ENCODE measurements around the gene CASP8AP2.

DNA sequence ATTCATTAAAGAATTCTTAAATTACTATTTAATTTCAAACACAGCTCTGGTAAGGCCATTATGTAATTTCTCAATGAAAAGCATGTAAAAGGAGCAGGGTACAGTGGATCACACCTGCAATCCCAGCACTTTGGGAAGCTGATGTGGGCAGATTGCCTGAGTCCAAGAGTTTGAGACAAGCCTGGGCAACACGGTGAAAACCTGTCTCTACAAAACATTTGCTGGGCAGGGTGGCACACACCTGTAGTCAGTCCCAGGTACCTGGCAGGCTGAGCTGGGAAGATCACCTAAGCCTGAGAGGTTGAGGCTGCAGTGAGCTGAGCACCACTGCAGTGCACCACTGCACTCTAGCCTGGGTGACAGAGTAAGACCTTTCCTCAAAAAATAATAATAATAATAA, 47.5 kb upstream of the CASP8AP2 start:
- TF ChIP-seq RAD21 (conservative IDR thresholded peaks at IDR 0.05), result no peak
- no peak for TF ChIP-seq EP300 (conservative IDR thresholded peaks at IDR 0.05; ENCODE audit: poor library complexity, severe bottlenecking)
- TF ChIP-seq, protein P1, sequence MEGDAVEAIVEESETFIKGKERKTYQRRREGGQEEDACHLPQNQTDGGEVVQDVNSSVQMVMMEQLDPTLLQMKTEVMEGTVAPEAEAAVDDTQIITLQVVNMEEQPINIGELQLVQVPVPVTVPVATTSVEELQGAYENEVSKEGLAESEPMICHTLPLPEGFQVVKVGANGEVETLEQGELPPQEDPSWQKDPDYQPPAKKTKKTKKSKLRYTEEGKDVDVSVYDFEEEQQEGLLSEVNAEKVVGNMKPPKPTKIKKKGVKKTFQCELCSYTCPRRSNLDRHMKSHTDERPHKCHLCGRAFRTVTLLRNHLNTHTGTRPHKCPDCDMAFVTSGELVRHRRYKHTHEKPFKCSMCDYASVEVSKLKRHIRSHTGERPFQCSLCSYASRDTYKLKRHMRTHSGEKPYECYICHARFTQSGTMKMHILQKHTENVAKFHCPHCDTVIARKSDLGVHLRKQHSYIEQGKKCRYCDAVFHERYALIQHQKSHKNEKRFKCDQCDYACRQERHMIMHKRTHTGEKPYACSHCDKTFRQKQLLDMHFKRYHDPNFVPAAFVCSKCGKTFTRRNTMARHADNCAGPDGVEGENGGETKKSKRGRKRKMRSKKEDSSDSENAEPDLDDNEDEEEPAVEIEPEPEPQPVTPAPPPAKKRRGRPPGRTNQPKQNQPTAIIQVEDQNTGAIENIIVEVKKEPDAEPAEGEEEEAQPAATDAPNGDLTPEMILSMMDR (IDR thresholded peaks at IDR 0.05; ENCODE audit: poor library complexity, severe bottlenecking), result no peak
- TF ChIP-seq SMC3 (conservative IDR thresholded peaks at IDR 0.05; ENCODE audit: poor library complexity), result no peak
